KMS-11 (cell line): ENCODE results near the gene EEF2K.

Source experiments
- H2AFZ ChIP-seq: fragments of 200-600 bp; sonication (generic); 2 replicates; pipeline ENCODE4 v1.6.1; 2016; ENCODE audit warnings: antibody characterized with exemption, mixed run types, low read depth
- H3K27ac ChIP-seq: fragments of 200-600 bp; sonication (generic); 2 replicates; pipeline ENCODE4 v1.6.1; 2016; ENCODE audit warnings: mild to moderate bottlenecking, mixed run types
- H3K27me3 ChIP-seq: fragments of 200-600 bp; sonication (generic); 2 replicates; pipeline ENCODE4 v1.6.1; 2017; ENCODE audit warnings: mild to moderate bottlenecking, low read depth, mixed run types, moderate library complexity; ENCODE audit not compliant: insufficient read depth
- H3K36me3 ChIP-seq: fragments of 200-600 bp; sonication (generic); 2 replicates; pipeline ENCODE4 v1.6.1; 2017; ENCODE audit warnings: mild to moderate bottlenecking, mixed run types; ENCODE audit not compliant: insufficient read depth
- H3K4me1 ChIP-seq: fragments of 200-600 bp; sonication (generic); 2 replicates; pipeline ENCODE4 v1.6.1; 2016; ENCODE audit warnings: mild to moderate bottlenecking, low read depth, mixed run types; ENCODE audit not compliant: poor library complexity, severe bottlenecking
- H3K4me2 ChIP-seq: fragments of 200-600 bp; sonication (generic); 2 replicates; pipeline ENCODE4 v1.7.0; 2016; ENCODE audit warnings: mild to moderate bottlenecking, mixed run types
- H3K4me3 ChIP-seq: fragments of 200-600 bp; sonication (generic); IDR thresholded peaks from 2 replicates; pipeline ENCODE4 v1.6.1; 2017; ENCODE audit warnings: low read depth, low read length, mixed read lengths; ENCODE audit not compliant: insufficient read depth
- H3K79me2 ChIP-seq: fragments of 200-600 bp; sonication (generic); 2 replicates; pipeline ENCODE4 v1.6.1; 2016; ENCODE audit warnings: low read depth, mixed run types; ENCODE audit not compliant: insufficient read depth
- H3K9ac ChIP-seq: fragments of 200-600 bp; sonication (generic); 2 replicates; pipeline ENCODE4 v1.6.1; 2016; ENCODE audit warnings: mild to moderate bottlenecking, mixed run types
- H4K20me1 ChIP-seq: fragments of 200-600 bp; sonication (generic); 2 replicates; pipeline ENCODE4 v1.6.1; 2016; ENCODE audit warnings: mild to moderate bottlenecking, mixed run types; ENCODE audit not compliant: insufficient read depth
- TF ChIP-seq, protein P1 (sequence below): fragments of 200-600 bp; sonication (generic); conservative IDR thresholded peaks from 2 replicates; pipeline ENCODE4 v1.6.1; 2017; ENCODE audit warnings: low read depth, mild to moderate bottlenecking, antibody characterized with exemption, low read length, moderate library complexity, mixed read lengths

The EEF2K gene

DNA sequence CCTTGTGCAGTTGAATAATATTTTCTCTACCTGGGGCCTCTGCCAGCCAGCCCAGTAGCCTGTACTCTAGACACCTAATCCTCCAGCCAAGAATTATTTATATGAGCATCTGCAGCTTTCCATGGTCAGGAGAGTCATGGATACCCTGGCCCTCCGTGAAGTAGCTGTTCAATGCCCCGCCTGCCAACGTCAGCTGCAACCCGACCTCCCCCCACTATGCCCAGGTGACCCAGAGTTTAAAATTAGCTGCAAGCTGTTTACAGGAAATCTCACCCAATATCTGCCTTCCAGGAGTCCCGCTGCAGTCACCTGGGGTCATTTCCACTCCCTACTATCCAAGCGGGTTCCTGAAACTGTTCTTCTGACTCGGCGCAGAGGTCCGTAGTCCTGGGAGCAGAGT is 31.4 kb upstream of the EEF2K start:
- Histone ChIP-seq H3K79me2 (no peaks in the 10 kb centered on the region), H3K27me3 (no peaks in the 10 kb centered on the region), H3K9ac (no peak overlapping the region), H3K4me1 (no peaks in the 10 kb centered on the region), H2AFZ (no peak overlapping the region), H3K4me2 (no peak overlapping the region), H3K27ac (no peak overlapping the region), H4K20me1 (no peaks in the 10 kb centered on the region), H3K36me3 (no peaks in the 10 kb centered on the region), H3K4me3 (no peak overlapping the region)
- TF ChIP-seq, protein P1, sequence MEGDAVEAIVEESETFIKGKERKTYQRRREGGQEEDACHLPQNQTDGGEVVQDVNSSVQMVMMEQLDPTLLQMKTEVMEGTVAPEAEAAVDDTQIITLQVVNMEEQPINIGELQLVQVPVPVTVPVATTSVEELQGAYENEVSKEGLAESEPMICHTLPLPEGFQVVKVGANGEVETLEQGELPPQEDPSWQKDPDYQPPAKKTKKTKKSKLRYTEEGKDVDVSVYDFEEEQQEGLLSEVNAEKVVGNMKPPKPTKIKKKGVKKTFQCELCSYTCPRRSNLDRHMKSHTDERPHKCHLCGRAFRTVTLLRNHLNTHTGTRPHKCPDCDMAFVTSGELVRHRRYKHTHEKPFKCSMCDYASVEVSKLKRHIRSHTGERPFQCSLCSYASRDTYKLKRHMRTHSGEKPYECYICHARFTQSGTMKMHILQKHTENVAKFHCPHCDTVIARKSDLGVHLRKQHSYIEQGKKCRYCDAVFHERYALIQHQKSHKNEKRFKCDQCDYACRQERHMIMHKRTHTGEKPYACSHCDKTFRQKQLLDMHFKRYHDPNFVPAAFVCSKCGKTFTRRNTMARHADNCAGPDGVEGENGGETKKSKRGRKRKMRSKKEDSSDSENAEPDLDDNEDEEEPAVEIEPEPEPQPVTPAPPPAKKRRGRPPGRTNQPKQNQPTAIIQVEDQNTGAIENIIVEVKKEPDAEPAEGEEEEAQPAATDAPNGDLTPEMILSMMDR: no peak

DNA sequence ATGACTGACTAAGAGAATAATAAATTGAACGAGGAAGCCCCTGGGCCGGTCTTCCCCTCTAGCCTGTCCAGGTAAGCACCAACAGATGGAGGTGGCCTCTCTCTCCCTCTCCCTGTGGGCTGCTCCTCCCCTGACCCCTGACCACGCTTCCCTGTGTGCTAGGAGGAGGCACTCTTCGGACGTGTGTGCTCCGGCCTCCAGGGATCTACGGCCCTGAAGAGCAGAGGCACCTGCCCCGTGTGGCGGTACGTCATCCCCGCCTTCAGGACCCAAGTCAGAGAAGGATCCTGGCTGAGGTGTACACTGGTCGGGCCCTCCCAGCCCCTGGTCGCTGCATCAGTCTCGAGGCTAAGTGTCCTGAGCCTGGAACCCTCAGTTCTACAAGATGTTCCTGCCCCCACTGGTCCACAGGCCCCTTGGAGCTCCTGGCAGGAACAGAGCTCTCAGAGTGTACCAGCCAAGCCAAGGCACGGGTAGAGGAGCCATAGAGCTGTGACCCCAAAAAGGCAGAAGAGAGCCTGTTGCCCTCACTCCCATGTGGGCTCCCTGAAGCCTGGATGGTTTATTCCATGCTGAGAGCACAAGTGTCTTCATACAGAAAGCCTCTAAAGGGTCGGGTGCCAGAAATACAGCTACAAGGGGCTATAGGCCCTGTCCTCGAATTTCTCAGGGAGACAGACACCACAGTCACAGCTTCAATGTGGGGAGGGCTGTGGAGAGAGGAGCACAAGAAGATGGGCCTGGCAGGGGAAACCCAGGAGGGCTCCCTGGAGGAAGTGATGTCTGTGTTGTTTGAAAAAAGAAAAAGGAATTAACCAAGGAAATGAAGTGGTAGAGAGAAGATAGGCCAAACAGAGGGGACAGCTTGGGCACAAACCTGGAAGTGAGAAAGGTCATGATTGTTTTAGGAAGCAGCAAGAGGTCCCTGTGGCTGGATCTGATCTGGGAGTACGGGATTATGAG is 27.8 kb upstream of the EEF2K start:
- H3K9ac ChIP-seq: no peak overlapping the region
- H3K36me3 ChIP-seq: no peaks in the 10 kb centered on the region
- no peak overlapping the region for H3K4me3 ChIP-seq
- H3K4me1 ChIP-seq: no peaks in the 10 kb centered on the region
- TF ChIP-seq, protein P1: no peak
- H2AFZ ChIP-seq: no peak overlapping the region
- H3K27ac ChIP-seq: no peak overlapping the region
- no peaks in the 10 kb centered on the region for H4K20me1 ChIP-seq
- no peaks in the 10 kb centered on the region for H3K79me2 ChIP-seq
- H3K4me2 ChIP-seq: no peak overlapping the region
- no peaks in the 10 kb centered on the region for H3K27me3 ChIP-seq

DNA sequence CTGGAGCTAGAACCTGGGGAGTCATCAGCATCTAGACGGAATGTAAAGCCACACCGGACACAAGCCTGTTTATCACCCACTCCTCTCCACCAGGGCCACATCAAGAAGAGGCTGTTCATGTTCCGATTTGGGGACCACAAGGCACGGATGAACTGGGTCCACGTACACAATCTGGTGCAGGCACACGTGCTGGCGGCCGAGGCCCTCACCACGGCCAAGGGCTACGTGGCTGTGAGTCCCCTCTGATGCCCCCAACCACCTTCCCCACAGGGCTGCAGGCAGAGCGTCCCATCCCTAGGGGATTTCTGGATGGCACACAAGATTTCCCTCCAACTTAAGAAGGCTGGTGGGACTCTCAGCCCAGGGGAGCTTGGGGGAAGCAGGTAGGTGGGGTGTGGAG is 24.7 kb upstream of the EEF2K start:
- H2AFZ ChIP-seq: no peak overlapping the region
- H3K9ac ChIP-seq: no peak overlapping the region
- no peak overlapping the region for H3K4me2 ChIP-seq
- TF ChIP-seq, protein P1: no peak
- no peaks in the 10 kb centered on the region for H4K20me1 ChIP-seq
- no peaks in the 10 kb centered on the region for H3K27me3 ChIP-seq
- no peaks in the 10 kb centered on the region for H3K79me2 ChIP-seq
- H3K36me3 ChIP-seq: no peaks in the 10 kb centered on the region
- no peak overlapping the region for H3K27ac ChIP-seq
- H3K4me1 ChIP-seq: no peaks in the 10 kb centered on the region
- H3K4me3 ChIP-seq: no peak overlapping the region

DNA sequence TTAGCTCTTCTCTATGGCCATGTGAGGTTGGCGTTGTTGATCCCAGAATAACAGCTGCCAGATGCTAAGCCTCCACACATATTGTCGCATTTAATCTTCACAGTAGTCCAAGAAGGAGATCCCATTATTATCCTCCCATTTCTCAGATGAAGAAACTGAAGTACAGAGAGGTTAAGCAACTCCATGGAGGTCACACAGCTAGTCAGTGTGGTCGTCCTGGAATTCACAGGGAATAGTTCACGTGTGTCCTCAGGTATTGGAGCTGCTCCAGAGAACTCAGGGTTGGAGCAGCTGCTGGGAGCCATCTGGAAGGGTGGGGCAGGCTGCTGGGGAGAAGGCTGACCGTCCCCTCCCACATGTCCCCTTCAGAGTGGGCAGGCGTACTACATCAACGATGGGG is 24.2 kb upstream of the EEF2K start:
- Histone ChIP-seq H3K4me1 (no peaks in the 10 kb centered on the region), H3K79me2 (no peaks in the 10 kb centered on the region), H2AFZ (no peak overlapping the region), H3K4me2 (no peak overlapping the region), H4K20me1 (no peaks in the 10 kb centered on the region), H3K9ac (no peak overlapping the region), H3K27ac (no peak overlapping the region), H3K36me3 (no peaks in the 10 kb centered on the region), H3K4me3 (no peak overlapping the region), H3K27me3 (no peaks in the 10 kb centered on the region)
- TF ChIP-seq, protein P1: no peak
